KOPT-K1 (cell line): ENCODE measurements around the gene OTUB1.

Experiments
- H3K27ac ChIP-seq: fragments of 200-600 bp; sonication (generic); 2 replicates; pipeline ENCODE4 v1.5.1; 2016; ENCODE audit warnings: antibody characterized with exemption, mild to moderate bottlenecking, low read depth, low read length; ENCODE audit not compliant: poor library complexity, severe bottlenecking
- H3K36me3 ChIP-seq: fragments of 200-600 bp; sonication (generic); 2 replicates; pipeline ENCODE4 v1.5.1; 2017; ENCODE audit warnings: antibody characterized with exemption, mild to moderate bottlenecking, low read length, moderate library complexity; ENCODE audit not compliant: insufficient read depth
- H3K9me3 ChIP-seq: fragments of 200-600 bp; sonication (generic); 2 replicates; pipeline ENCODE4 v1.5.1; 2017; ENCODE audit warnings: antibody characterized with exemption, low read length, mild to moderate bottlenecking; ENCODE audit not compliant: insufficient read depth, poor library complexity, severe bottlenecking

Gene OTUB1

DNA sequence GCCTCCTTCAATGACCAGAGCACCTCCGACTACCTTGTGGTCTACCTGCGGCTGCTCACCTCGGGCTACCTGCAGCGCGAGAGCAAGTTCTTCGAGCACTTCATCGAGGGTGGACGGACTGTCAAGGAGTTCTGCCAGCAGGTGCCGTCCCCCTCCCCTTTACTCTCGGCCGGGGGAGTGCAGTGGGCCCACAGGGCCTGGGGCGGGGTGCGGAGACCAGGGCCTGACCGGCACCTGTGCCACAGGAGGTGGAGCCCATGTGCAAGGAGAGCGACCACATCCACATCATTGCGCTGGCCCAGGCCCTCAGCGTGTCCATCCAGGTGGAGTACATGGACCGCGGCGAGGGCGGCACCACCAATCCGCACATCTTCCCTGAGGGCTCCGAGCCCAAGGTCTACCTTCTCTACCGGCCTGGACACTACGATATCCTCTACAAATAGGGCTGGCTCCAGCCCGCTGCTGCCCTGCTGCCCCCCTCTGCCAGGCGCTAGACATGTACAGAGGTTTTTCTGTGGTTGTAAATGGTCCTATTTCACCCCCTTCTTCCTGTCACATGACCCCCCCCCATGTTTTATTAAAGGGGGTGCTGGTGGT, 11.0 kb downstream of the OTUB1 start:
- H3K9me3 ChIP-seq, result no peaks in the 10 kb centered on the region
- H3K36me3 ChIP-seq, result peaks cover 71% of the 10 kb centered on the region
- H3K27ac ChIP-seq, result no peak overlapping the region

DNA sequence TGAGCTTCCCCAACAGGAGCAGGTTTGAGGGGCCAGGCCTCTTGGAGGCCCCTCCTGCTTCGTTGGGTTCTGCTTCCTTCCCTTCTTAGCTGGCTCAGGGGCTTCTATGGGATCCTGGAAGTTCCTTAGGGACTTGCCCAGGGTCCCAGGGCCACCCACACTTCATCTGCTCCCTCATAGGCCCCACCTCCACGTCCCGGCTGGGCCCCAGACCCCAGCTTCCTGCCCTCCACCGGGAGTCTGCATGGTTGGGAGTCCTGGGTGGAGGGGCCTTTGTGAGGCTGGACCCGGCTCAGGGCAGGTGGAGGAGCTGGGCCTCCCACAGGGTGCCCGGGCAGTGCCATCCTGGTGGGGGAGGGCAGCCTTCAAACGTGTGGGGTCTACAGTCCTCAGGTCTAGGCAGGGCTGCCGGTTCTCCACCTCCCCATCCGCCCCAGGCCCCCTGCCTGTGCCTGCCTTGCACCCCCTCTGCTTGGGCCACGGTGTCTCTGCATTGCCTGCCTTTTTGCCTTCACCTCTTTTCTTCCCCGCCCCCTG, 11.6 kb downstream of the OTUB1 start:
- Histone ChIP-seq H3K36me3 (peaks cover 73% of the 10 kb centered on the region), H3K27ac (no peak overlapping the region), H3K9me3 (no peaks in the 10 kb centered on the region)

DNA sequence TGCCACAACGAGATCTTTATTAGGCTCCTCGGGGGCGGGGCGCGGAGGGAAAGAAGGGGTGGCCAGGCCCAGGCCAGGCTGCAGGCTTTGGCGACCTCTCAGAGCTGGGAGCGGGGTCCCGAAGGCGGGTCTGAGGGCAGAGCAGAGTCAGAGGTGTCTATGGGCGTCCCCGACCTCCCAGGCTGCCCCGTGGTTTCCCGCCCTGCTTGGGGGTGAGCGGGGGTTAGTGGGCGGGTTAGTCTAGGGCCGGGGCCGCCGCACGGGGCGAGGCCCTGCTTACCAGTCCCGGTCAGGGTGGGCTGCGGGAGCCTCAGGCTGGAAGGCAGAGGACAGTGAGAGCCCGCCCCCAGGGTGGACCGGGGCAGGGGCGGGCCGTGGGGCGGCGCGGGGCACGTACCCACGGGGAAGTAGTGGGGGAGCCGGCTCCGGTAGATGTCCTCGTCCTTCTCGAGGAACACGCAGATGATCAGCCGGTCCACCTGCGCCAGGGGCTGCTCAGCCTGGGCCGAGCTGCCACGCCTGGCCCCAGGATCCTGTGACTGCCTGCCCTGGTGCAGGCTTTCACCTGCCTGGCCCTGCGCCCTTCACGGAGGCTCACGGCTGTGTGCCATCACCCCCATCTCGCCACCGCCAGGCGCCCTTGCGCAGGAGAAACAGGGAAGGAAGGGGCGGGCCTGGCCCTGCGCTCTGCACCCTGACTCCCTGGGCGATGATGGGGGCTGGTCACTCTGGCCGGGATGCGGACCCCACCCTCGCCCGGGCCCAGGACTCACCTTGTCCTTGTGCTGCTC, 12.5 kb downstream of the OTUB1 start:
- H3K27ac ChIP-seq, result no peak overlapping the region
- H3K36me3 ChIP-seq, result peaks cover 75% of the 10 kb centered on the region
- H3K9me3 ChIP-seq, result no peaks in the 10 kb centered on the region

DNA sequence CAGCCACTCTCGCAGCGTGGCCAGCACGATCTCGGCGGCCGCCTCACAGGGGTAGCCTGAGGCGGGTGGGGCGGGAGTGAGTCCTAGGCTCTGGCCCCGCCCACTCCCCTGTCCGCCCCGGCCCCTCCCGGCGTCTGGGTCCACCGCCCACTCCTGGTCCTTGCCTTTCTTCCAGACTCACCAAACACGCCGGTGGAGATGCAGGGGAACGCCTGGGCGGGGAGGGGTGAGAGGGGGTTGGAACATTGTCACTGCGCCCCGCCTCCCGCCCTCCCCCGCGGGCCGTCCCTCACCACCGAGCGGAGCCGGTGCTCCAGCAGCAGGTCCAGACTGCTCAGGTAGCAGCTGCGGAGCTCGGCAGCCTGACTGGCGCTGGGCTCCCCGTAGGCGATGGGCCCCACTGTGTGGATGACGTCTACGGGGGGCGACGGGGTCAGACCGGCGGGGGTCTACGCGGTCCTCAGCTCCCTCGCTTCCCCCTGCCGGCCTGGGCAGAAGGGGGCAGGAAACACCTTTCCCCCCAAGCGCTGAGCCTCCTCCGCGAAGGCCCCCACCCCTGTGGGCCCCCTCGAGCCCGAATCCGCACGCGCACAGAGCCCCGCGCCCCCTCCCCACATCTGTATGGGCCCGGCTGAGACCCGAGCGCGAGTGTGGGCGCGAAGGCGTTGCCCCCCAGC, 13.2 kb downstream of the OTUB1 start:
- H3K36me3 ChIP-seq, result peaks cover 75% of the 10 kb centered on the region
- no peaks in the 10 kb centered on the region for H3K9me3 ChIP-seq
- H3K27ac ChIP-seq, result no peak overlapping the region

DNA sequence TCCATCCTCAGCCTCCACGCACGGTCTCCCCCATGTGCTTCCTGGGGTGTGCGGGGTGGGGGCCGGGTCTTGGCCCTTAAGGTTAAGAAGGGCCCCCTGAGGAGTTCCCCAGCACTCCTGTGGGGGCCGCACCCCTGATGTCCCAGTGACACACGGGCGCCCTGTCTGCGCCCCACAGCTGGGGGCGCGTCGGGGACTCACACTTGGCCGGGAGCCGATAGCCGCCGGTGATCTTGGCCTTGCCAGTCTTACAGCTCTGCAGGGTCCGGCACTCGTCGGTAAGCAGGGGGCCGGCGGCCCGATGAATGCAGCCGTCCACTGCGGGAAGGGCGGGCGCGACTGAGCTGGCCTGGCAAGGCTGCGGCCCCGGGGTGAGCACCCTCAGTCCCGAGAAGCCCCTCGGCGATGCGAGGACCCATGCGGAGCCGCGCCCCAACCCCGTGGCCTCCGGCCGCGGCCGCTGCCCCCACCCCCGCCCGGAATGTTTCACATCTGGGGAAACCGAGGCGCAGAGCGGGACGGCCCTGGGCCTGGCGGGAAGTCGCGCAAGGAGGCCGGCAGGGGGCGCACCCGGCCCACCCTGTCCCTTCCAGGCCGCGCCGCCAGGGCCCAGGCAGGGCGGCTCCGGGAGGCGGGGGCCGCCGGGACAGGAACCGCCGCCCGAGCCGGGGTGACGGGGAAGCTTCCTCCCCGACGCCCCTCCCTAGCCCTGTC, 13.9 kb downstream of the OTUB1 start:
- peaks cover 71% of the 10 kb centered on the region for H3K36me3 ChIP-seq
- H3K27ac ChIP-seq, result no peak overlapping the region
- no peaks in the 10 kb centered on the region for H3K9me3 ChIP-seq

DNA sequence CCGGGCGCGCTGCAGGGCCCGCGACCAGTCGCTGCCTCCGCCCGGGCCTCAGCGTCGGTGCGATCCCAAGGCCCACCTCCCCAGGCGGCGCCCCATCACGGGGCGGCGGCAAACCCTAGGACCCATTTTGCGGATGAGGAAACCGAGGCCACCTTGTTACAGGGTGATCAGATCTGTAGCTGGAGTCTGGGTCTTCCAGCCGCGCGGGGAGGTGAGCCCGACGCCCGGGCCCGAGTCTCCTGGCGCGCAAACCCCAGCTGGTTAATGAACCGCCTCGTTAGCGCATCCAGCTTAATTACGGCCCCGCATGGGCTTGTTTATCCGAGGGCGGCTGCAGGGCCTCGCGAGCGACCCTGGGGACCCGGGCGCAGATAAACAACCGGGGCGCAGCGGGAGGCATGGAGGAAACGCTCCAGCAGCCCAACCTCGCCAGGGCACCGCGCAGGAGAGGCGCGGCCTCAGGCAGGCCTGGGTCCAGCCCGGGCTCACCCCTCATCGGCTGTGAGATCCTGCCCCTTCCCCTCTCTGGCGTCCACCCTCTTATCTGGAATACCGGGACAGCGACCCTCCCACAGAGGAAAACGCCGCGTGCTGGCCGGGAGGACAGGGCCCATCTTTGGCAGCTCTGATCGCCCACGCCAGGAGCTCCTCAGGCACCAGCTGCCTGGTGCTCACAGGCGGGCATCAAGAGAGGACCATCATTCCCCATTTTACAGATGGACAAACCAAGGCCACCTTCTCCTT, 14.7 kb downstream of the OTUB1 start:
- Histone ChIP-seq H3K27ac (no peak overlapping the region), H3K9me3 (no peaks in the 10 kb centered on the region)

DNA sequence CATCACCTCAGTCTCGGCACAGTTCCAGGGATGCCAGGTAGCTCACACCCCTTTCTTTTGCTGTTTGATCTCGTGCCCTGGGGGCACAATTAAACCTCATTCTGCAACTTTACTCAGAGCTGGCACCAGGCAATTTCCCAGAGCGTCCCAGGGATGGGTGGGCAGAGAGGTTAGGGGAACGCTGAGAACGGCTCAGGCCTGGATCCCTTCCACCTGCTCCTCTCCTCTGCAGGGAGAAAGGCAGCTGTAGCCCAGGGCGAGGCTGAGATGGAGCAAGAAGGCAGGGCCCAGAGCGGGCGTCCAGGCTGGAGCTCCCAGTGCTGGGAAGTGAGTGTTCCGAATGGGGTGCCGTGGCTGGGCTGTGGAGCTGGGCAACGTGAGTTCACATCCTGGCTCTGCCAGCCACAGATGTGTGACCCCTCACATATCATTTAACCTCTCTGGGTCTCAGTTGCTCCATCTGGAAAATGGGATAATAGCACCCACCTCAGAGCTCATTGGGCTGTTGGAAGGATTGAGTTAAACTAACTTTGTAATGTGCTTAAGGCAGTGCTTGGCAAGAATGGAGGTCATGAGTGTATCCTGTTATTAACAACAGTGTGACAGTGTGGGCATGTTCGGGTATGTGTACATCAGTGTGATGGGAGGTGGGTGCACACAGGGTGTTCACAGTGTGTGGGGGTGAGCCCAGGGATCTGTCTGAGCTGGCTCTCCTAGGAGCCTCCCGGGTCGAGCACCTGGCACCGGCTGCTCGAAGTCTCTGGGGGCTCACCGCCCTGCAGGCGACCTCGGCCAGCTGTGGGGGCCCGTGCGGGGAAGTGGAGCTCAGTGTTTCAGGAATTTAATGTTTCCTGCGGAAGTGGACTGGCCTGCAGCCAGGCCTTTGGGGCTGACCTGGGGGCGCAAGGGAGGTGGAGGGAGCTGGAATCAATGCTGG, 15.5 kb downstream of the OTUB1 start:
- Histone ChIP-seq H3K27ac (no peak overlapping the region), H3K9me3 (no peaks in the 10 kb centered on the region), H3K36me3 (peaks cover 62% of the 10 kb centered on the region)

More for the DNA sequence above, 14.7 kb downstream of the OTUB1 start:
- peaks cover 66% of the 10 kb centered on the region for H3K36me3 ChIP-seq

DNA sequence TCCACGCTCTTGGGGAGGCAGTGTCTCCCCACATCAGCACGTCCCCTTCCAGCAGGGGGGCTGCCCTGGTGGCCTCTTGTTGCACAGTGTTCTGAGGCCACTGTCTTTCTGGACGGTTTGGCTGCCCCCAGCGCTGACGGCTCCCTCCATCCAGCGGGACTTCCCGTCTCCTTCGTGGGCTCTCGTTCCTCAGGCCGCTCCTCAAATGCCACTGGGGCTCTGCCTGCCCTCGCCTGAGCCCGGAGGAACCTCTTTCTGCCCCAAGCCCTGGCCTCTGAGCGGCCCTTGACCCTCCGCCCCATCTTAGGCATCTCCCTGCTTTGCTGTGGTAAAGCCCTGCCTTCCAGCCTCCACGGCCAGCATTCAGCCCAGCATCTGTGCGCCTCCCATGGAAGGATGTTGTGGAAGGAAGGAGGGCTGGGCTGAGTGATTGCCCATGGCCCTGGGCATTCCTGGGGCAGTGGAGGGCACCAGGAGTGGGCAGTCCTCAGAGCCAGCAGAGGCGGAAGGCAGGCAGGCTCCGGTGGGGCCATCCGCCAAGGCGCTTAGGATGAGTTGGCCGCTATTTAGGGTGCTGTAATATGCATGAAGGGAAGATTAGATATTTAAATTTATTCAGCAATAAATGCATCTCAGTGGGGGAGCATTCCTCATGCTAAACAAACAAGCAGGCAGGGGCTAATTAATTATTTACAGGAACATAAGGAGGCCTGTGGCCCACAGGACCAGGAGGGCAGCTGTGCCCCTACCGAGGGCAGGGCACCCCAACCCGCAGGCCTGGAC, 17.8 kb downstream of the OTUB1 start:
- peaks cover 45% of the 10 kb centered on the region for H3K36me3 ChIP-seq
- H3K9me3 ChIP-seq, result no peaks in the 10 kb centered on the region
- H3K27ac ChIP-seq, result no peak overlapping the region

DNA sequence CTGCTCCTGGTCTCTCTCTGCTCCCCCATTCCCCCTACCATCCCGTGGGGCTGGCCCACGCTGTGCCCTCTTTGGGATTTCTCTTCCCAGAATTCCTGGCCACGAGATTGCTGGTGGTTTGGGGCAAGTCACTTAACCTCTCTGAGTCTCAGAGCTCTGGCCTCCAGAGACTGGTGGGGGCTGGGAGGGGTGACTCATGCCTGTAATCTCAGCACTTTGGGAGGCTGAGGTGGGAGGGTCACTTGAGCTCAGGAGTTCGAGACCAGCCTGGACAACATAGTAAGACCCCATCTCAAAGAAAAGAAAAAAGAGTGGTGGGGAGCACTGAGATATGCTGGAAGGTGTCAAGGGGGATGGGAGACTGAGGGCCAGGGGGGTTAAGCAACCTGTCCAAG, 18.3 kb downstream of the OTUB1 start:
- Histone ChIP-seq H3K9me3 (no peaks in the 10 kb centered on the region), H3K36me3 (peaks cover 45% of the 10 kb centered on the region), H3K27ac (no peak overlapping the region)

DNA sequence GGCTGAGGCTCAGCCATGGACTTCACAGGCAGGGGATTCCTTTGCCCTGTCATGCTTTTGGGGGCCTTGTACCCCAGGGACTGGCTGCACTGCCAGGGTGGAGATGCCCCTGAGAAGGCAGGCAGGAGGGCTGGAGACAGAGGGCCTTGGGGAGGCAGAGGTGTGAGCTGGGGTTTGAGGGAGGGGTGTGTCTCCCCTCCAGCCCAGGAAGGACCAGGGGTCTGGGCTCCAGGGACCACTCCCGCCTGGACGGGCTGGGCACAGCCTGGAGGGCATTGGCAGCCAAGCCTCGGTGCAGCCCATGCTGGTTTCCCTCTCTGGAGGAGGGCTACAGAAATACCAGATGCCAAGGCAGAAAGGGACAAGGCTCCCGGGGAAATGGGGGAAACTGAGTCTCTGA, 19.5 kb downstream of the OTUB1 start:
- Histone ChIP-seq H3K27ac (no peak overlapping the region), H3K9me3 (peaks cover 9% of the 10 kb centered on the region), H3K36me3 (peaks cover 45% of the 10 kb centered on the region)

DNA sequence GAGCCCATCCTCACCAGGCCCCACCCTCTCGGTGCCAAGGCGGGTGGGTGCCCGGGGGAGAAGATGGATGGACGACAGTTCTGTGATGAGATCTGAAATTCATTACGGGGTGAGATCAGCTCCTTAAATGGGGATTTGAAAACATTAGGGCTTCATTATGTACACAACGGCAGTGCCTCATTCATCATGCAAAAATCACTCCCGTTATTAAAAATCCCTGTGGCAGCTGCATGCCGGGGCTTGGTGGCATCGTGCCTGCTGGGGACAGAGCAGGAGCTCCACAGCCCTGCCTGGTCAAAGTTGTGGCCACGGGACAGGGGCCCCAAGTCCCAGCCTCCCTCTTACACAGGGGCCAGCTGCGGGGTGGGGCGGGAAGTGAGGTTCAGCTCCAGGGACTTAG, 20.2 kb downstream of the OTUB1 start:
- Histone ChIP-seq H3K36me3 (peaks cover 40% of the 10 kb centered on the region), H3K27ac (no peak overlapping the region), H3K9me3 (peaks cover 12% of the 10 kb centered on the region)

DNA sequence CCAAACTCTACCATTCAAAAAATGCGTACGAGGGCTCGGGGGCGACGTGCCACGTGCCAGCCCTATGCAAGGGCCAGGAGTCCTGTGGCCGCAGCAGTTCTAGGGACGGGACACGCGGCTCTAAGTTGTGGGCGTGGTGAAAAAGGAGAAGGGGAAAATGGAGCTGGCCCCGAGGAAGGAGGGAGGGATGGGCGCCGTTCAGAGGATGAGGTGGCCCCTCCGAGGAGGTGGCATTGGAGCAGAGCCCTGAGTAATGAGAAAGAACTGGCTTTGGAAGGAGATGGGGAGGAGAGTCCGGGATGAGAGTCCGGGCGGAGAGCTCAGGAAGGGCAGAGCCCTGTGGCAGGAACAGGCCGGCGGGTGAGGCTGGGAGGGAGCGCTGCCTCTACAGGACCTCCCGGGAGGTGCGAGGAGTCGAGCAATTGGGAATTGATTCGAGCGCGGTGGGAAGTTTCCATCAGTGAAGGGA, 21.0 kb downstream of the OTUB1 start:
- H3K9me3 ChIP-seq, result peaks cover 12% of the 10 kb centered on the region
- H3K36me3 ChIP-seq, result peaks cover 32% of the 10 kb centered on the region; the same call in 1 of the 2 replicates
- no peak overlapping the region for H3K27ac ChIP-seq
